HG02870 (cell line): Measurements from ENCODE around the gene PPIL6.
"Not testable (repeated sequence)": the region's sequence is repeated elsewhere in the genome, so short reads cannot be mapped to it uniquely, and the experiment has no call there.

Experiments used
- ATAC-seq: cut with Tn5 transposase; IDR thresholded peaks from one replicate; pipeline ENCODE4 v1.9.1; 2021; ENCODE audit warnings: mild to moderate bottlenecking, moderate library complexity; ENCODE audit not compliant: unreplicated experiment

Gene PPIL6

DNA sequence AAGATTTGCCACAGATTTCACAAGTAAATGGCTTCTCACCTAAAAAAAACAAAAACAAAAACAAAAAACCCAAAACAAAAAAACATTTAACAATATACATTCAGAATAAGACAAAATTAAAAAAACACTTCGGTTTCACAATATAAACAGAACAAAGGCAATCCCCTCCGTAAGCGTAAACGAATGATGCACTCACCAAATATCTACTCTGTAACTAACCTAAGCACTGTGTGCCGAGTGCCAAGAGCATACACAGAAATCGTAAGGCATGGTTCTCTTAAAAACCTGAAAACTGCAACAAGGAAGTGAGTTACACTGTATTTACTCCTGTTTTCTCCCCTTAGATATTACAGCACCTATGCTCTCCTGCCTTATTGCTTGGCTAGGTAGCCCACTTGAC lies 27.3 kb upstream of the PPIL6 start:
- ATAC-seq, result no peak

DNA sequence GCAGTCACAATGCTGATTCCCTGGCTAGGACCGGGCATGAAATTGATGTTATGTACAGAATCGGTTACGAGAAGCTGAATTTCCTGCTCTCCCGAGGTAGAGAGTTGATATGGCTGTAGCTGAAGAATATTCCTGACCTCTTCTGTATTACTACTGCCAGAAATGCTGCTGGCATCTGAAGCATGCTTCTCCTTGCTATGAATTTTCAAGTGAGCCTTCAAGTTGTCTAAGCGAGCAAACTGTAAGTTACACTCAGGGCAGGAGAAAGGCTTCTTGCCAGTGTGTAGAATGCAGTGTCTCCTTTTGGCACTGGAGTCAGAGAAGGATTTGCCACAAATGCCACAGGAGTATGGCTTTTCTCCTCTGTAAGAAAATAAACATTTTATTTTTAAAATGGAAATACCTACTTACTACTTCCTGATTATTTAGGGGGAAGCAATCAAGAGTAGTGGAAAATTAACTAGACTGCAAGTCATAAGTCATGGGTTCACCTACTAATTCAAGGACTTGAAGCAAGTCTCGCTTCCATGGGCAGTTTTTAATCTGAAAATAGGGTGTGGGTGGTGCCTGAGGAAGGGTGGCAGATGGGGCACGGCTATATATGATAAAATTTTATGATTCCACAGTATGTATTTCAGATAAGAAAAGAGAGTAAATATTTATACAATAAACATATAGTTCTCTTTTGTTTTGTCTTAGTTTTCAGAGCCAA lies 25.9 kb upstream of the PPIL6 start:
- ATAC-seq, result no peak

DNA sequence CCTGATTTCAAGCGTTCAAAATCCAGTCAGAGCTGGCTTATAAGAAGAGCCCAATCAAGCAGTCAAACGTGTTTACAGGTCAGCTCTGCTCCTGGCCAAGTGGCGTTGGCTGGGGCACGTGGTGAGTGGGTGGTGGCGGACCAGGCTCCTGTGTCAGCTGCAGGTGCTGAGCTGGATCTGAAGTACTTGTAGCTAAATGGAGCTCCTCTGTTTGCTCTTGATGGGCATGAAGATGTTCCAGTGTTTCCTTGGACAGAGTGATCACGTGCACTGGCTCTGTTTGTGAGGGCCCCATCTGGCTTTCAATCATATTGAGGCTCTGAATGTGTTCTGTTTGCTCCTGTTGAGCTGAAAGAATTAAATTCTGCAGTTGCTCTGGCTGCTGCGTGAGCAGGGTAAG lies 25.3 kb upstream of the PPIL6 start:
- no peak for ATAC-seq

DNA sequence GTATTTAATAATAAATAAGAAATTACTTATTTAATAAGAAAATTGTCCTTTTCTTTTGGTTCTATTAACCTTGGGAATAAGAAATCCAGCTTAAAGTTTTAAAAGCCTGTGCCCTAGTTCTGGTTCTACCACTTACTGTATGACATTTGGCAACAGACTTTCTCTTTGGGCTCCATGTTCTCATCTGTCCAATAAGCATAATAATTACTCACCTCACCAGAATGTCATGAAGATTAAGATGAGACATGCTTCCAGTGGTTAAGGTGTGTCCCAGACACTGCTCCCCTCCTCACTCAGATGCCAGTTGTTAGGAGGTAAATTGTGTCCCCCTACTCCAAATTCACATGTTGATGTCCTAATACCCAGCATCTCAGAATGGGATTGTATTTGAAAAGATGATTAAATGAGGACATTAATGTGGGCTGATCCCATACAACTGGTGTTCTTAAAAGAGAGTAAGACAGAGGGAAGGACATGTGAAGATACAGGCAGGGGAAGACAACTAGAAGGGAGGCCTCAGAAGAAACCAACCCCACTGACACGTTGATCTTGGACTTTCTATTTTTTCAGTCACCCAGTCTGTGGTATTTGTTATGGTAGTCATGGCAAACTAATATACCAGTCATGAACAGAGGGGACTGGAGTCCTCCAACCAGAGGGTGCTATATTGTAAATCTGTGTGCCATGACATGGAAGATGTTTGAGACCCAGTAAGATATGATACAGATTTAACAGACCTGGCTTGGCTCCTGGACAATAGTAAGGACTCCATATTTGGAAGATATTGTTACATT lies 21.5 kb upstream of the PPIL6 start:
- ATAC-seq, result no peak

DNA sequence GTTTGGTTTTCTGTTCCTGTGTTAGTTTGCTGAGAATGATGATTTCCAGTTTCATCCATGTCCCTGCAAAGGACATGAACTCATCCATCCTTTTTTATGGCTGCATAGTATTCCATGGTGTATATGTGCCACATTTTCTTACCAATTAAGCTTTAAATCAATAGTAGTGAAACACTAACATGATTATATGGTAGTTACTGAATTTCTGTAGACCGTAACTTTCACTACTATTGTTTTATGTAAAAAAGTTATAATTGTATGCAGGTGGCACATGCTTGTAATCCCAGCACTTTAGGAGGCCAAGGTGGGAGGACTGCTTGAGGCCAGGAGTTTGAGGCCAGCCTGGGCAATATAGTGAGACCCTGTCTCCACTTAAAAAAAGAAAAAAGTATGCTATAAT lies 20.8 kb upstream of the PPIL6 start:
- not testable (repeated sequence) for ATAC-seq

DNA sequence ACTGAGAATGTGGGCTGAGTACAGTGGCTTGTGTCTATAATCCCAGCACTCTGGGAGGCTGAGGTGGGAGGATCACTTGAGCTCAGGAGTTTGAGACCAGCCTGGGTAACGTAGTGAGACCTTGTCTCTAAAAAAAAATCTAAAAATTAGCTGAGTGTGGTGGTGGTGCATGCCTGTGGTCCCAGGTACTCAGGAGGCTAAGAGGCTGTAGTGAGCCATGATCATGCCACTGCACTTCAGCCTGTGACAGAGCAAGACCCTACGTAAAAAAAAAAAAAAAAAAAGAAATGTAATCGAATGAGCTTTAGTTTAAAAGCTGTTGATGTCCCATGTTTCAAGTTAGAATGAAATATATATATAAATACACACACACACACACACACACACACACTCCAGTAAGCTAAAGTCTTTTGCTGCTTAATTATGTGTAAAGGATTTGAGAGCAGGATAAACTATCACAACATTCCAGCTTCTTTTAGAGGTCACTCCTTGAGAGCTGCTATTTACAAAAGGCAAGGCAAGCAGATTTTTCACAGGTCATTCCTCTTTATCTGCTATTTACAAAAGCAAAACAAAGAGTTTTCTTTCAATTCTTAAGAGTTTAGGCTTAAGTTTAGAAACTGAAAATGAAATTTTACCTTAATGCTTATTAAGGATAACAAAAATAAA lies 19.9 kb upstream of the PPIL6 start:
- no peak for ATAC-seq

DNA sequence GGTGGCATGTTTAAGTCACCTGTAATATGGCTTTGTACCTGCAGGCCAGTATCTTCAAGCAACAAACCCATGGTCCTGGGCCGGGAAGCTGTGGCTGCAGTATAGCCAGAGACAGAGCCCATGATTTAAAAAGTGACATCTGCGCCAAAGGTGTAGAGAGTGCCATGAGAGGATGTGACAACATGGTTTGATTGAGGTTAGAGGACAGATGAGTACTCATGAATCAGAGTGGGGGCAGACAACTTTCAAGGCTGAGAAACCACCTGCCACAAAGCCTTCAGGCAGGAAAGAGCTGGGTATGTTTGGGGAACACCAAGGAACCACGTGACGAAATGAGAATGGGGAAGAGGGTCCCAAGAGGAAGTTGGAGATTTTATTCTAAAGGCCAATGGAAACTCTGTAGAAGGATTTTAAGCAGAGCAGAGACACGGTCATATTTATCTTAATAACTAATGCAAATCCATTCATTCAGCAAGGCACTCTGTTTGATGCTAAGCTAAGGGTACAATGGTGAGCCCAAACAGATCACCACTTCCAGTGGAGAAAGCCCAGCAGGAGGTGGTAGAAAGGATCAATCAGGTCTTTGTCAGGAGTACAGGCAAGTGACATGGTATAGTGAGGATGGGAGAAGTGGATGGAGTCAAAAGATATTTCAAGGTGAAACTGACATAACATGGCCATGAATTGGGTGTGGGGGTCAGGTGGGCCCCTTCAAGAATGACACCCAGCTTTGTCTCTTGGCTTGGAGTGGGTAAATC lies 18.5 kb upstream of the PPIL6 start:
- peak; percentile 31 for ATAC-seq

DNA sequence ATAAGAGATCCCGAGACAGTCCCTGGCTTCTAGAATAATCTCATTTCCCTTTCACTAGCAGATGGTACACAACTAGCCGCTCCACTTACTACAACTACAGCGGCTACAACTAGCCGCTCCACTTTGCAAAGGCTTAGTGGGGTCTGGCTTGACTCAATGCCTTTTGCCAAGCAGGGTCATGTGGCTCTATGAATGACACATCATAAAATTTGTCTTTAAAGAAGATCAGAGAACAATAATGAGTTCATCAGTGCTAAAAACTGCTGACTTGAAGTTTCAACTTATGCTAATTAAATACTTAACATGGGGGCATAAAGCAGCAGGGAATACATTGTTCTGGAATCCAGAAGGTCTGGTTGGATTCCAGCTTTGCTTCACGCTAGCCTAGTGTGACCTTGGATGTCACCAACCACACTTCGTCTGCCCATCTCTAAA lies 17.2 kb upstream of the PPIL6 start:
- no peak for ATAC-seq

DNA sequence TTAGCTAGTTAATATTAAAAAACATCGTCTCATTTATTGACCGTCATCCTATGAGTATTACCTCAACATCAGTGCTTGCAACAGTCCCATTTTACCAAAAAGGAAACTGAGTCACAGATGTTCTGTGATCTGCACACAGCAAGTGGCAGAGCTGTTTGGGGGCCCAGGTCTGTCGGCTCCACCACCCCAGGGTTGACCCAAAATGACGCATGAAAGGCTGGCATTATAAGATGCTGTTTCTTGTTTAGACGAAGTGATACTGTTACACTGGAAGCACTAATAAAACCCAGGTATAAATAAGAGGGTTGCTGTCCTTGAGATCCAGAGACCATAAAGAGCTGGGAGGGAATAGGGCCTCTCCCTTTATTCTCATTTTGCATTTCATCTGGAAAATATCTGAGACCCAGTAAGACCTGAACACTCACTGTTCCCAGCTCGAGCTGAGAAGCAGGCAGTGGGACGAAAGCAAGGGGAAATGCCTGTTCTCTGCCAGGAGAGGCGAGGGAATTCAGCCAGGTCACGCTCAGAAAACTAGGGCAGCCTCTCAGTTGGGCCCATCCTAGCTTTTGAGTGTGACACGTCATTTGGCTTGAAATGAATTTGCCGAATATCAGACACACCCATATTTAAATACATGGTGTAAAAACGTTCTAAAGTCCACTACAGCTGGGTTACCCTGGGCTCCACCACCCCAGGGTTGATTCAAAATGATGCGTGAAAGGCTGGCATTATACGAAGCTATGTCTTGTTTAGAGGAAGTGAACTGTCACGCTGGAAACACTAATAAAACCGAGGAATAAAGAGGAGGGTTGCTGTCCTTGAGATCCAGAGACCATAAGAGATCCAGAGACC lies 16.5 kb upstream of the PPIL6 start:
- no peak for ATAC-seq

DNA sequence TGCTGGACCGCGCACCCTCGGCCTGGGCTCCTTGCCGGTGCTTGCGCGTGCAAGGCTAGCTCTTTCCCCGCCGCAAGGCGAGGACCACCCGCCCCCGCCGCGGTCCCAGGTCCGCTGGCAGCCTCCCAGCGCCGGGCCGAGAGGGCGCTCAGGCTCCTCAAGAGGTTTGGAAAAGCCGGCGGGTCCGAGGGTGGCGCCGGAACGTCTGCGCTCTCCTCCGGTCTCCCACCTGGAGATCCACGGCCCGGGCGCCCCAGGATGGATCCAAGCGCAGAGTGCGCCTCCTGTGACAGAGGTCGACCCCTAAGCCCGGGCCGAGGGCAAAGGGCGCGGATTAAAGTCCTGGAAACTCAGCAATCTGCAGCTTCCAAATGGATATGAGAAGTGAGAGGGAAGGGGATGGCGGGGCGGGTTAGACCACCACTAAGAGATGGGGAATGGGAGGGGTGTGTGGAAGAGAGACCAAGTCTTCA lies 15.7 kb upstream of the PPIL6 start:
- ATAC-seq, result no peak

DNA sequence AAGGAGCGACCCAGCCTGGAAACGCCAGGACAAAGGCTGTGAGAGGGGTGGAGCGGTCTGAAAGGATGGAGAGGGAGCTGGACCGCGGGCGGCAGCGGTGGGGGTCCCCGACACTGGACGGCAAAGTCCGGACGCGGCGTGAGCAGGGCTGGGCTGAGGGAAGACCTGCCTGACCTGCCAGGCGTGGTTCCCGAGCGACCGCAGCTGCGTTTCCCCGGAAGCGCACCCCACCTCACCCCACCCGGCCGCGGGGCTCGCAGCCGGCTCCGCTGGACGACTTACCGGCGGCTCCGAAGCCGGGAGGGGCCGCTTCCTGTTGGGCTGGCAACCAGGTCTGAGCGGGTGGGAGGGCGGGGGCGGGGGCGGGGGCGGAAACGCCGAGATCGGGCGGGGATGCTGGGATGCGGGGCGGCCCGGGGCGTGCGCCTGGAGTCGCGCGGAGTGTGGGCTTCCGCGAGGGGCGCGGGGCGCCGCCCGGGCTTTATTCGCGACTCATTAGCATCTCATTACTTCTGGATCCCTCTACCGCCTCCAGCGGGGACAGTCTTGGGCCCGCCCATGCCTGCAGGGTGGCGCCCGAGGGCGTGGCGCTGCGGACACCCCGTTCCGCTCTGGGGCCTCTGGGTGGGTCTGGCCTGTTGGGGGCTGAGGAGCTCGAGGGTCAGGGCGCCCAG lies 15.1 kb upstream of the PPIL6 start, which contains the start of gene MICAL1:
Gene MICAL1, minus strand, starts transcription at position 336 of the 674 bp plus-strand sequence. CDS start 1,576 bp downstream, outside the sequence.
- peak; percentile 47 for ATAC-seq

DNA sequence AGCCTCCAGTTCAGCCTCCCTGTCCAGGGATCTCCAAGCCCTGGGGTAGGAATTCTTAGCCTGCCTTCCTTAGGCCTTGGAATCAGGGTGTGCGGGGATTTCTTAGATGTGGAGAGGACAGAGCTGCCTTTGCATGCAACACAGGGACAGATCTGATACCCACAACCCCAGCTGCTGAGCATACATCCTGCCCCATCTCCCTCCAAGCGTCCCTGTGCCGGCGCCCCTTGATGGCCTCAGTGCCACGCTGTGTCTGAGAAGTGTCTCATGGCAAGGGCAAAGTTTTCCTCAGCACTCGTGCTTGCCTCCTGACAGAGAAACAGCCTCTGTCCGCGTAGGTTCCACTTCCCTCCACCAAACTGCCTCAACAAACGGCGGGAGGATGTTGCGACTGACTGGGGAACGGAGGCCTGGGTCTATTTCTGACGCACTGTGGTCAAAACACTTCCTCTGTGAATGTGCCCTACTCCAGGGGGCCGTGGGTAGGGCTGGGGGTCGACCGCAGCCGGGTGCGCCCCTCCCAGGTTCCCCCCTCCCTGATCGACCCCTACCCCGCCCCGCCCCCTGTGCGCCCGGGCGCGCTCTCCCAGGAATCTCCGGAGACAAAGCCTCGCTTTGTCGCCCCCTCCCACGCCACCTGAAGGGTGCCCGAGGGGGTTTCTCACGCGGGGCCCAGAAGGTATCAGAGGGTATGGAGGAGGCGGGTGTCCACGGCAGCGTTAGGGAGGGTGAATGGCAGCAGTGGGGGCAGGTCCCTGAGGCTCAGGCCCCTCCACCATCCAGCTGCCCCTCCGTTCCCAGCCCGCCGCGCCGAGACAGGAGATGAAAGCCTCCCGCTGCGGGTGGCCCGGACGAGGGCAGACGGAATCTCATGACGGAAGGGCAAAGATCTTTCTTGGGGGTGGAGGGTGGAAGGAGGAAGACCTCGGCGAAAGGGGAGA lies 14.3 kb upstream of the PPIL6 start:
- ATAC-seq, result peak; percentile 29

DNA sequence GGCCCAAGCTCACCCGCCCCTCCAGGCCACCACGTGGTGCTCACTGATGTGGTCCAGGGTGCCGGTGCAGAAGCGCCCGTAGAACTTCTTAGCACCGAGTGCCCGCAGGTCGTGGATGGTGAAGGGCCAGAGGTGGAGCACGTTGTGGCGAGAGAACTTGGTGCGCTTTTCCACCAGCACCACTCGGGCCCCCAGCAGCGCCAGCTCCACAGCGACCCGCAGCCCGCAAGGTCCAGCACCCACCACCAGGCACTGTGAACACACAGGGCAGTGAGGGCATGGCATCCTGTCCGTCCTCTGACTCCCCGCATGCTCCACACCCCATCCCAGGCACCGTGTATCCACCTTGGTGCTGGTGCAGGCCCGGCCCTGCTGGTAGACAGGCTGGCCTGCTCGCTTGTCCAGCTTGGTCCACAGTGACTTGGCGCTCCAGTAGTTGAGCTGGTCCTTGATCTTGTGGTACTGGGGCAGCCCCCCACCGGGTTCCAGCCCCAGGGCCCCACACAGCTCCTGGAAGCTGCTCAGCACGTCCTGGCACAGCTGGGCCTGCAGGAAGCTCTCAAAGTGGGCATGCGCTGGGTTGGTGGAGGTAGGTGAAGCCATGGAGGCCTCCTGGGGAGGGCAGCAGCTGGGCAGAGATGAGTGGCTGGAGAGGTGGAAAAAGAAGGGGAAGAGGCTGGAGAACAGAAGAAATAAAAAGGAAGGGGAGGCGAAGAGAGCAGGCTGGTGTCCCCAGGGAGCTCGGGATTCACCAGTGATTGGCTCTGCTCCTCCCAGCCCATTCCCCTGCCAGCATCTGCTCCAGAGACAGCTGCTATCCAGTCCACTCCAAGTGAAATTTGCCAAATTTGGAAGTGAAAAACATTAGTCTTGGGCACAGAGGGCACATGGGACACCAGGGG lies 13.4 kb upstream of the PPIL6 start:
- no peak for ATAC-seq

DNA sequence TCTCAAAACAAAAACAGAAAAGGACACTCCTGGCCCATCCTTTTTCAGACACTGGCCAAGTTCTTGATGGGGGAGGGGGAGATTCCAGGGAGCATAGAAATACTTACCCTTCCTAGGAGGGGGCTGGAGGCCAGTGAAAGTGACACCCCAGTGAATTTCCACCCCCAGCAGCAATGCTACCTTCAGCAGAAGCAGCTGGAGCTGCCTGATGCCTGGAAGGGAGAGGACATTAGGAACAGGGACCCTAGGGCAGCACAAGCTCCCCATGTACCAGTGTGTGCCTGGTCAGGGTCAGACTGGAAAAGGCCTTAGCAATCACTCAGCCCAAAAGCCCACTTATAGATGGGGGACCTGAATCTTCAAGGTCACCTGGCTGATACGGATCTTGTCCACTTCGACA lies 12.7 kb upstream of the PPIL6 start:
- no peak for ATAC-seq

DNA sequence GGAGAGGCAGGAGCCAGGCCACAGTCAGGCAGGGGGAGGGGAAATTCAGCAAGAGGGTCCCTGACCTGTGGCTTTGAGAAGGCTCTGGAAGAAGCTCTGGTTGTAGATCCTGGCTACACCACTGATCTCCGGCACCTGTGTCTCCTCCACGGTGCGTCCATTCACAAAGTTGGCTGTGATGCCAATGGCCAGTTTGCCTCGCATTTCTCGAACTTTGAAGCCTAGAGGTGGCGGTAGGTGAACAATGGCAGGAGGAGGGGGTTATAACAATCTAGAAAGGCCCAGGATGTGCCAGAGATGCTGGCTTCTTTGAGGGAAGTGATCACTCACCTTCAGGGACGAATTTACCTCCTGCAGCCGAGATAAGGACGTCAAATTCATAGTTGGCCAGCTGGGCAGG lies 11.8 kb upstream of the PPIL6 start:
- ATAC-seq, result no peak

DNA sequence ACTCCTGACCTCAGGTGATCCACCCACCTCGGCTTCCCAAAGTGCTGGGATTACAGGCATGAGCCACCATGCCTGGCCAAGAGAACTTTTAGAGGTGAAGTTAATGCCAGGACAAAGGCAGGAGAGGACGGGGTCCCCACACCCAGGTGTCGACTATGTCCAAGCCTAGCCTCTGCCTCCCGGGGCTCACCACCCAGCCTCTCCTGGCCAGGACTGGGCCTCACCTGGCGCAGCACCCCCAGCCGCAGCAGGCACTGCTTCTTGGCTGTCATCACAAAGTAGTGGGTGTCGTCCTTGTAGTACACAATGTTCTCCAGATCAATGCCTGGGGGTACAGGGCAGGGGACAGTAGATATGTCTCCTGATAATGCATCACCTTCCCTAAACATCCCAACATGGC lies 10.9 kb upstream of the PPIL6 start:
- no peak for ATAC-seq

DNA sequence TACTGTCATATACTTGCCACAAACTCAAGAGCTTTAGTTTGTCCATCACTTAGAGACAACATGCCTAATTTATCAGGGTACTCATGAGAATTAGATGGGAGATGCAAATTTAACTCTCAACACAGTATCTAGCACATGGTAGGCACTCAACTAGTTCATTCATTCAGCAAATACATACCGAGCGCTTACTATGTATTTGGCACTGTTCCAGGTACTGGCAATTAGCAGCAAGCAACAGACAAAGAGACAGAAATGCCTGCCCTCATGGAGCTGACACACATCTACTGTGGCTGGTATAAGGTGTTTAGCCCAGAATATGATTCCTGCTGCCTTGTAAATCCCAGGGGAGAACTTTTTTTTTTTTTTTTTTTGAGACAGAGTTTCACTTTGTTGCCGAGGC lies 10.4 kb upstream of the PPIL6 start:
- ATAC-seq, result no peak
